Astrocyte of the cerebellum (primary cell): ENCODE data around the gene TNK1.
"Not testable (repeated sequence)": the region's sequence is repeated elsewhere in the genome, so short reads cannot be mapped to it uniquely, and the experiment has no call there.

ENCODE experiments used
- DNase-seq: peaks from one replicate; pipeline ENCODE4 v3.0.0-alpha.2; 2011; ENCODE audit warnings: low read depth
- H3K4me3 ChIP-seq: 2 replicates; pipeline ENCODE4 v1.5.1; 2011; ENCODE audit warnings: mild to moderate bottlenecking, low read depth, low read length, moderate library complexity
- CTCF ChIP-seq: IDR thresholded peaks from 2 replicates; pipeline ENCODE4 v1.5.1; 2012; ENCODE audit warnings: low read length, low read depth, moderate library complexity, mild to moderate bottlenecking; ENCODE audit errors: missing control alignments
- in situ Hi-C: cut with HindIII; loops from 2 replicates; pipeline ENCODE4 v1.10.0; 2017; ENCODE audit warnings: low sequenced_read_pairs

The TNK1 gene

GRCh38 chr17:7356072-7356549 is 24.8 kb upstream of the TNK1 start:
- H3K4me3 ChIP-seq = no peak overlapping the region
- TF ChIP-seq CTCF = peak; percentile 81
- DNase-seq = no peak
- in situ Hi-C loops = no loop called here

- TF ChIP-seq CTCF = no peak
- DNase-seq = no peak
Measured at GRCh38 chr17:7356756-7357155, 24.1 kb upstream of the TNK1 start.

GRCh38 chr17:7357381-7357780 is 23.5 kb upstream of the TNK1 start:
- in situ Hi-C loops = no loop called here
- TF ChIP-seq CTCF = no peak
- no peak for DNase-seq
- no peak overlapping the region for H3K4me3 ChIP-seq

More at GRCh38 chr17:7356756-7357155, 24.1 kb upstream of the TNK1 start:
- in situ Hi-C loops = no loop called here
- no peak overlapping the region for H3K4me3 ChIP-seq

GRCh38 chr17:7361906-7362305 is 19.0 kb upstream of the TNK1 start:
- no peak overlapping the region for H3K4me3 ChIP-seq
- in situ Hi-C loops = no loop called here
- DNase-seq = no peak
- TF ChIP-seq CTCF = no peak

GRCh38 chr17:7363311-7363710 is 17.6 kb upstream of the TNK1 start:
- DNase-seq = no peak
- in situ Hi-C loops = no loop called here
- TF ChIP-seq CTCF = no peak
- H3K4me3 ChIP-seq = no peak overlapping the region

GRCh38 chr17:7365963-7366362 is 14.9 kb upstream of the TNK1 start:
- DNase-seq, H3K4me3 ChIP-seq, in situ Hi-C loops: not testable (repeated sequence)

GRCh38 chr17:7367083-7367482 is 13.8 kb upstream of the TNK1 start:
- no peak for TF ChIP-seq CTCF
- no peak for DNase-seq
- no peak overlapping the region for H3K4me3 ChIP-seq
- in situ Hi-C loops = no loop called here
